ENCODE data around the gene NPL.

DNA sequence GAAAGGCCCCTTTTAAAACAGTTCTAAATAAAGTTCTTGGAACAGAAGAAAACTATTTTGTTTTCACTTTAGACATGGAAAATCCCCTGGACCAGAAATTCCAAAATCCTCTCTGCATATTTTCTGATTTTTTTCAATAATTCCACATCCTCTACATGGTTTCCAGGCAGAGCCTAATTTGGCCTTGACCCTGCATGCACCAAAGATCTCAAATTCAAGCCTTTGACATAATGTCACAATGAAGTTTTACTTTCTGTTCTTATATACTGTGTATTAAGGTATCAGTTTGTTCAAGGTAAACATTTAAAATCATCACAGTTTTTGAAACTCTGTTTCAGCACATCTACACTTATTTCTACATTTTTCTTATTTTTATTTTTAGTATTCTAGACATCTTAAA, 12.2 kb upstream of the NPL start:
- TF ChIP-seq, protein P1, sequence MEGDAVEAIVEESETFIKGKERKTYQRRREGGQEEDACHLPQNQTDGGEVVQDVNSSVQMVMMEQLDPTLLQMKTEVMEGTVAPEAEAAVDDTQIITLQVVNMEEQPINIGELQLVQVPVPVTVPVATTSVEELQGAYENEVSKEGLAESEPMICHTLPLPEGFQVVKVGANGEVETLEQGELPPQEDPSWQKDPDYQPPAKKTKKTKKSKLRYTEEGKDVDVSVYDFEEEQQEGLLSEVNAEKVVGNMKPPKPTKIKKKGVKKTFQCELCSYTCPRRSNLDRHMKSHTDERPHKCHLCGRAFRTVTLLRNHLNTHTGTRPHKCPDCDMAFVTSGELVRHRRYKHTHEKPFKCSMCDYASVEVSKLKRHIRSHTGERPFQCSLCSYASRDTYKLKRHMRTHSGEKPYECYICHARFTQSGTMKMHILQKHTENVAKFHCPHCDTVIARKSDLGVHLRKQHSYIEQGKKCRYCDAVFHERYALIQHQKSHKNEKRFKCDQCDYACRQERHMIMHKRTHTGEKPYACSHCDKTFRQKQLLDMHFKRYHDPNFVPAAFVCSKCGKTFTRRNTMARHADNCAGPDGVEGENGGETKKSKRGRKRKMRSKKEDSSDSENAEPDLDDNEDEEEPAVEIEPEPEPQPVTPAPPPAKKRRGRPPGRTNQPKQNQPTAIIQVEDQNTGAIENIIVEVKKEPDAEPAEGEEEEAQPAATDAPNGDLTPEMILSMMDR (conservative IDR thresholded peaks at IDR 0.05) = no peak
- no peak for TF ChIP-seq ZFX (IDR thresholded peaks at IDR 0.05)
